Measurements from ENCODE around the gene ANO9. TPM values are rescaled to one million over a fixed set of nuclear protein-coding genes. Genes with fewer than 3 reads are reported as not detected.

Gene ANO9
- total RNA-seq, 2 donors from 2014 or later = 15.6 to 26.4 TPM

DNA sequence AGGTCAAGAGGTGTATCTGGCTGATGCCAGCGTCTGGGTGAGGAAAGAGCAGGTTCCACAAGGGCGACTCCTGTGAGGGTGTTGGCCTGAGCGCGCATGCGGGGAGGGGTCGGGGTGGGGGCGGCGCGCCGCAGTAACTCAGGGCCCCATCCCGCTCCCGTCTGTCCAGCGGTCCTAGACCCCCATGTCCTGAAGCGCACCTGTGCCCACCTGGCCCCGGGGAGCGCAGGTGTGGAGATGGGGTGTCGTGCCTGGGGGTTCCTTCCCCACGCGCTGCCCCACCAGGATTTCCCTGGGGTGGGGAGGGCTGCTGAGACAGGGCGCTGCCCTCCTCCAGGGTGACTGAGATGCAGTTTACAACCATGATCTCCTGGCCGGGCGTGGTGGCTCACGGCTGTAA, 44.4 kb upstream of the ANO9 start:
- Histone ChIP-seq H3K36me3 (replicated peaks in 1 of 2; ENCODE audit: insufficient read depth in 1 of 2, low read depth in 2 of 2) (peaks cover 0 to 4% of the 10 kb centered on the region in 2 donors), H3K27ac (no peak overlapping the region), H3K4me3 (no peak overlapping the region), H3K4me1 (no peaks in the 10 kb centered on the region), H3K27me3 (no peaks in the 10 kb centered on the region), H3K9me3 (no peaks in the 10 kb centered on the region)
- DNase-seq (no peak), ATAC-seq (no peak)
- TF ChIP-seq POLR2A (IDR thresholded peaks at IDR 0.05) (no peak), CTCF (IDR thresholded peaks at IDR 0.05) (no peak)
- intact Hi-C loops (cut with DNase I) = no loop called here
- WGBS, 2 donors = 92 to 96% methylated on average over 15 to 23 of the region's 23 CpGs

DNA sequence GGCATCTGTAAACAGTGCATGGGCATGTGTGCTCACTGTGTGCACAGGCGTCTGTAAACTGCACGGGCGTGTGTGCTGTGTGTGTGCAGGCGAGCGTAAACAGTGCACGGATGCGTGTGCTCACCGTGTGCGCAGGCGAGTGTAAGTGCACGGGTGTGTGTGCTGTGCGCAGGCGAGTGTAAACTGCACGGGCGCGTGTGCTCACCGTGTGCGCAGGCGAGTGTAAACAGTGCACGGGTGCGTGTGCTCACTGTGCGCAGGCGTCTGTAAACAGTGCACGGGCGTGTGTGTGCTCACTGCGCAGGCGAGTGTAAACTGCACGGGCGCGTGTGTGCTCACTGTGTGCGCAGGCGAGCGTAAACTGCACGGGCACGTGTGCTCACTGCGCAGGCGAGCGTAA, 42.8 kb upstream of the ANO9 start:
- intact Hi-C loops (cut with DNase I) = no loop called here
- DNase-seq (no peak), ATAC-seq (no peak)
- Histone ChIP-seq H3K4me1 (no peaks in the 10 kb centered on the region), H3K27ac (no peak overlapping the region), H3K9me3 (no peaks in the 10 kb centered on the region), H3K4me3 (no peak overlapping the region), H3K27me3 (no peaks in the 10 kb centered on the region), H3K36me3 (replicated peaks in 1 of 2; ENCODE audit: insufficient read depth in 1 of 2, low read depth in 2 of 2) (peaks cover 0 to 4% of the 10 kb centered on the region in 2 donors)
- 93 to 95% methylated on average over 38 of the region's 38 CpGs for WGBS, 2 donors
- TF ChIP-seq POLR2A (IDR thresholded peaks at IDR 0.05) (no peak), CTCF (IDR thresholded peaks at IDR 0.05) (no peak)

GRCh38 chr11:479311-479710, 37.5 kb upstream of the ANO9 start:
- TF ChIP-seq POLR2A (IDR thresholded peaks at IDR 0.05) (no peak), CTCF (IDR thresholded peaks at IDR 0.05) (no peak)
- H3K4me1 ChIP-seq = no peaks in the 10 kb centered on the region
- H3K27me3 ChIP-seq = no peaks in the 10 kb centered on the region
- ATAC-seq (no peak), DNase-seq (no peak)
- H3K4me3 ChIP-seq = no peak overlapping the region
- intact Hi-C loops (cut with DNase I) = no loop called here
- WGBS, 2 donors = 86 to 91% methylated on average over 13 of the region's 13 CpGs
- H3K36me3 ChIP-seq (replicated peaks in 1 of 2; ENCODE audit: insufficient read depth in 1 of 2, low read depth in 2 of 2) = no peaks in the 10 kb centered on the region
- H3K9me3 ChIP-seq = no peaks in the 10 kb centered on the region
- no peak overlapping the region for H3K27ac ChIP-seq

DNA sequence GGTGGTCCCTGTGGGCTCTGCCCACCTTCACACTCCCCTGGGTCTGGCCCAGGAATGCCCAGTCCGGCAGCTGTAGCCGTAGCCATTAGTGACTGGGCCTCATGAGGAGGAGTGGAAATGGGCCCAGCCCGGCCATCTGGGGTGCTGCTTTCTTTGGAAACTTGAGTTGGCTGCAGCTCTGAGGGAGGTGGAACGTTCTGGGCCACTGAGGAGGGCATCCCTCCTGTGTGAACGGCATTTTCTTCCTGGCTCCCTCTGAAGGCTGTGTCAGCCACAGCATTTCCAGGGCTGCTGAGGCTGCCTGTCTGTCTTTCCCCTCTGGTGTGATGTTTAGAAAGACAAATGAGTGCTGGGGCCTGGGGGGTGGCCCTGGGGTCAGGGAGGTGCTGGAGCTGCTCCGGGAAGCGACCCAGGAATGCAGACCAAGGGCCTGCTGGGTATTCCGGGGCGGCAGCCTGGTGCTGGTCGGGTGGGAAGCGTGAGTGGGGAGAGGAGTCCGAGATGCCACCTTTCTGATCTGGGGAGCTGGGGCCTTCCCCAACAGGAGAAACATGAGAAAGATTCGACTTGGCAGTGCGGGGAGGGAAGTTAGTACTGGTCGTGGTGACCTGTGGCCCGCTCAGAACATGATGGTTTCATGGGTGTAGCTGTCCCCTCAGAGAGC, 35.4 kb upstream of the ANO9 start:
- ATAC-seq (no peak), DNase-seq (no peak)
- intact Hi-C loops (cut with DNase I) = no loop called here
- Histone ChIP-seq H3K4me3 (no peak overlapping the region), H3K27ac (no peak overlapping the region), H3K4me1 (no peaks in the 10 kb centered on the region), H3K9me3 (no peaks in the 10 kb centered on the region), H3K36me3 (replicated peaks in 1 of 2; ENCODE audit: insufficient read depth in 1 of 2, low read depth in 2 of 2) (no peaks in the 10 kb centered on the region), H3K27me3 (no peaks in the 10 kb centered on the region)
- no peak for TF ChIP-seq POLR2A (IDR thresholded peaks at IDR 0.05)
- no peak for TF ChIP-seq CTCF (IDR thresholded peaks at IDR 0.05)
- WGBS, 2 donors = 81 to 84% methylated on average over 11 to 15 of the region's 16 CpGs

DNA sequence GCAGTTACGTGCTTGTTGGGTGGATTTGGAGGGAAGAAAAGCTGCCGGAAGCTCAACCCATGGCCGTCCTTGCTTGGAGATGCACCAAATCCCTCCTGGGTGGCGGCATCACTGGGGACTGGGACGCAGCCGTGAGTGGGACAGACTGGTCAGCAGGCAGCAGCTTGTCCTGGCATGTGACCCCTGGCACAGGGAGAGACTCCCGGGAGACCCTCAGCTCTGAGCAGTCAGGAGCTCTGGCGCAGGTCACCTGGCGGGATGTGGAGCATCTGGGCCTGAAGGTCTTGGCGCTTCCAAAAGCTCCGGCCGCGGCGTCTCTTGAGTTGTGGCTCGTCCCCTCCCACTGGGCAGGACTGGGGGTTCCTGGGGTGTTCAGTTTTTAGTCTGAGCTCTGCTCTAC, 34.6 kb upstream of the ANO9 start:
- no peaks in the 10 kb centered on the region for H3K27me3 ChIP-seq
- WGBS, 2 donors = 91 to 95% methylated on average over 13 to 15 of the region's 15 CpGs
- H3K27ac ChIP-seq = no peak overlapping the region
- no peaks in the 10 kb centered on the region for H3K36me3 ChIP-seq (replicated peaks in 1 of 2; ENCODE audit: insufficient read depth in 1 of 2, low read depth in 2 of 2)
- no peaks in the 10 kb centered on the region for H3K4me1 ChIP-seq
- DNase-seq (no peak), ATAC-seq (no peak)
- intact Hi-C loops (cut with DNase I) = no loop called here
- no peak for TF ChIP-seq CTCF (IDR thresholded peaks at IDR 0.05)
- no peaks in the 10 kb centered on the region for H3K9me3 ChIP-seq
- H3K4me3 ChIP-seq = no peak overlapping the region
